Hippocampal formation (tissue), 2 donors: ENCODE data around the gene YJU2.
"Not testable (repeated sequence)": the region's sequence is repeated elsewhere in the genome, so short reads cannot be mapped to it uniquely, and the experiment has no call there.

Source experiments
- DNase-seq, 2 donors: peaks; one replicate each; lab custom pipeline; 2025; lab: John Stamatoyannopoulos, UW

YJU2 gene

GRCh38 chr19:4228765-4229178, 18.1 kb upstream of the YJU2 start:
- no peak for DNase-seq

GRCh38 chr19:4229179-4229931, 17.5 kb upstream of the YJU2 start, which contains the start of gene EBI3:
EBI3 (plus strand) TSS chr19:4229523; CDS start chr19:4229551, 28 bp downstream.
- DNase-seq: peak in 1 of 2 donors; percentile 14

DNA sequence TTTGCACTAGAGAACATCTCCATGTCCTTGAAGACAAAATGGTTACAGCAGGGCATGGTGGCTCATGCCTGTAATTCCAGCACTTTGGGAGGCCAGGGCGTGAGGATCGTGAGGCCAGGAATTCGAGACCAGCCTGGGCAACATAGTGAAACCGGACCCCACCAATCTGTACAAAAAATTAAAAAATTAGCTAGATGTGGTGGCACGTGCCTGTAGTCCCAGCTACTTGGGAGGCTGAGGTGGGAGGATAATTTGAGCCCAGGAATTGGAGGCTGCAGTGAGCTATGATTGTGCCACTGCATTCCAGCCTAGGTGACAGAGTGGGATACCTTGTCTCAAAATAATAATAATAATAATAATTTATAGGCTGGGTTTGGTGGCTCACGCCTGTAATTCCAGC, 16.6 kb upstream of the YJU2 start:
- DNase-seq: not testable (repeated sequence)

GRCh38 chr19:4231521-4231920, 15.4 kb upstream of the YJU2 start:
- DNase-seq: not testable (repeated sequence)

- not testable (repeated sequence) for DNase-seq
Measured at GRCh38 chr19:4232139-4232538, 14.7 kb upstream of the YJU2 start.

DNA sequence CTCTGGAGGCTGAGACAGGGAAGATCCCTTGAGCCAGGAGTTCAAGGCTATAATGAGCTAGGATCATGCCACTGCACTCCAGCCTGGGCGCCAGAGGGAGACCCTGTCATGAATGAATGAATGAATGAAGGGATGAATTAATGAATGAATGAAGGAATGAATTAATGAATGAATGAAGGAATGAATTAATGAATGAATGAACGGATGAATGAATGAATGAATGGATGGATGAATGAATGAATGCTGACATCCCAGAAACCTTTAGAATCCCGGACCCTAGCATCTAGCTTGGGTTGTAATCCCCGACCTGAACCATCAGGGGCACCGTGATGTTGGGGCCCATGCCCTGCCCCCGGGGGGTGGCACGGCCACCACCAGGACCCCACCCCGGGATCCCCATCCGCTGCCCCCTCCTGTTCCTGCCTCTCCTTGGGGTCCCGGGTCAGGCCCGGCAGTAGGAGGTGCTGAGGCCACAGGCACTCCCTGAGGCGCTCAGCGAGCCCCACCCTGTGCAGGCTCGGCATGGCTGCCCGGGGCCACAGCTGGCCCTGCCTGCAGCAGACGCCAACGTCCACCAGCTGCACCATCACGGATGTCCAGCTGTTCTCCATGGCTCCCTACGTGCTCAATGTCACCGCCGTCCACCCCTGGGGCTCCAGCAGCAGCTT, 14.1 kb upstream of the YJU2 start:
- DNase-seq: no peak

DNA sequence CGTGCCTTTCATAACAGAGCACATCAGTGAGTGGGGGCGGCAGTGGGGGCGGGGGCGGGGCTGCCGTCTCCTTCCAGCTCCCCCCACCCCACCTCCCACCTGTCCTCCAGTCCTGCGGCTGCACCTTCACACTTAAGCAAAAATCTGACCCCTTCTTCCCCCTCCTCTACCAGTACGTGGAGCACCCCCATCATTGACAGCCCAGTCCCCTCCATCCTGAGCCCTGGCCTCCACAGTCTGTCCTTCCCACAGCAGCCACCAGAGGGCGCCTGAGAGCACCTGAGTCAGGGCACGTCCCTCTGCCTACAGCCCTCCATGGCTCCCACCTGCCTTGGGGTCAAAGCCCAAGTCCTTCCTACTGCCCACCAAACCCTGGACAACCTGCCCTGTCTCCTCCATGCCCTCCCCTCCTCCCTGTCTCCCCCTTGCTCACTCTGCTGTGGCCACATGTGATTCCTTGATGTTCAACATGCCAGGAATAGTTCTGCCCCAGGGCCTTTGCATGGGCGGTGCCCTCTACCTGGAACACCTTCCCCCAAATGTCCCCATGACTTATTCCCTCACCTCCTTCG, 13.5 kb upstream of the YJU2 start:
- peak in 1 of 2 donors; percentile 14 for DNase-seq

- no peak for DNase-seq
Measured at GRCh38 chr19:4234142-4234861, 12.6 kb upstream of the YJU2 start.

- no peak for DNase-seq
Measured at GRCh38 chr19:4234862-4235201, 12.0 kb upstream of the YJU2 start.

GRCh38 chr19:4237510-4237909, 9.4 kb upstream of the YJU2 start:
- DNase-seq: not testable (repeated sequence)

- DNase-seq: no peak
Measured at GRCh38 chr19:4238831-4239230, 8.0 kb upstream of the YJU2 start.

DNA sequence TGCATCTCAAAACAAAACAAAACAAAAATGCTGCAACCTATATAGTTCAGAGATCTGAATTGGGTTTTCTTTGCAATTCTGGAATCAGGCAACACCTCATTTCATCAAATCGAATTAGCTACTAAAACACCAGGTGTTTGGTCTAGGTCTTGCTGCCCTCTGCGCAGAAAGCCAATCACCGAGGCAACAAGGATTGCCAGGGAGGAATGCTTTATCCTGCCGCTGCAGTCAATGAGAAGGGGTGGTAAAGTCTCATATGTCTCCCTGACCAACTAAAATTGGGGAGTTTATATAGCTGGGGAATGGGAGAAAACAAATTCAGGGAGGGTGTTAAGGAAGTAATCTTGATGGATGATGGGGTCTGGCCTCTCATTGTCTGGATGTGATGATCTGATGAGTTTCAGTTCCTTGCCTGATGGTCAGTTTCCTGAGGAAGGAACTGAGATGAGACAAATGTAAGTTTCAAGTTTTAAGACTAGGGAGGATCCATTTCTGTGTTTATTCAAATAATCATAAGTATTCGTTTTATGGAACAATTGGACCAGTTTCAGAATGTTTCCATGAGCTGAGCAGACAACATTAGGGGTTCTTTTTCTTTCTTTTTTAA, 5.0 kb upstream of the YJU2 start:
- DNase-seq: no peak

- not testable (repeated sequence) for DNase-seq
Measured at GRCh38 chr19:4245938-4246337, 942 bp upstream of the YJU2 start.

DNA sequence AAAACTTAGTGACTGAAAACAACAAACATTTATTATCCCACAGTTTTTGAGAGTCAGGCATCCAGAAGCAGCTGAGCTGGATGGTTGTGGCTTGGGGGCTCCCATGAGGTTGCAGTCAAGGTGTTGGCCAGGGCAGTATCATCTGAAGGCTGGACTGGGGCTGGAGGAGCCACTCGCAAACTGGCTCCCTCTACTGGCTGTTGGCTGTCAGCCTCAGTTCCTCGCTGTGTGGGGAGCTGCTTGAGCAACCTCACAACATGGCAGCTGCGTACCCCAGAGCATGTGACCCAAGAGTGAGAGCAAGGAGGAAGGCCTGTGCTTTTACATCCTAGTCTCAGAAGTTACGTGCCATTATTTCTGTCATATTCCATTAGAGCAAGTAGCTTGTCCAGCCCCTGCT, 9.7 kb downstream of the YJU2 start:
- DNase-seq: no peak

GRCh38 chr19:4257025-4257424, 10.1 kb downstream of the YJU2 start:
- no peak for DNase-seq

DNA sequence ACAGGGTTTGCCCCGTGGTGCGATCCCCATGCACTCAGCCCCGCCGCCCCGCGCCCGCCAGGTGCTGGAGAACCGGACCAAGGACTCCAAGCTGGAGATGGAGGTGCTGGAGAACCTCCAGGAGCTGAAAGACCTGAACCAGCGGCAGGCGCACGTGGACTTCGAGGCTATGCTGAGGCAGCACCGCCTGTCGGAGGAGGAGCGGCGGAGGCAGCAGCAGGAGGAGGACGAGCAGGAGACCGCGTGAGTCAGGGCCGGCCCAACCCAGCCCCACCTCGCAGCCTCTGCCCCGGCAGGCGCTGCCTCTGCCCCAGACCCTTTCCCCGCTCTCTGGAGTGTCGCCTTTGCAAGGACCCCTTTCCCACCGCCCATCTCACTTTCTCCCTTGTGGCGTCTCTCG, 11.3 kb downstream of the YJU2 start:
- DNase-seq: no peak

DNA sequence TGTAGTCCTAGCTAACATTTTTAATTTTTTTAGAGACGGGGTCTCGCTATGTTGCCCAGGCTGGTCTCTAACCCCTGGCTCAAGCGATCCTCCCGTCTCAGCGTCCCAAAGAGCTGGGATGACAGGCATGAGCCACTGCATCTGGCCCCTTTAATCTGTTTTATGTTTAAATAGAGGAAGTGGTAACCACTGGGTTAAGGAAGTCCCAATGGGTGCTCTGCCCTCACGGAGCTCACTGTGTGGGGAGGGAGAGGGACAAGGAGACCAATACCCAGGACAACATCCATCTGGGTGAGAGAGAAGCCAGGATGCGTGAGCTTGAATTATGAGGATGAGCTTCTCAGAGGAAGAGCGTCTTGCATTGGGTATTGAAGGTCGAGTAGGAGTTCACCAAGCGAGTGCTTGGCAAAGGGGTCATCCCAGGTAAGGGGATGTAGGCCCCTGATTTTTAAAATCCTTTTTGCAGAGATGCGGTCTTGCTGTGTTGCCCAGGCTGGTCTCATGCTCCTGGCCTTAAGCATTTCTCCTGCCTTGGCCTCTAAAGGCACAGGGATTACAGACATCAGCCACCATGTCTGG, 13.8 kb downstream of the YJU2 start:
- no peak for DNase-seq

DNA sequence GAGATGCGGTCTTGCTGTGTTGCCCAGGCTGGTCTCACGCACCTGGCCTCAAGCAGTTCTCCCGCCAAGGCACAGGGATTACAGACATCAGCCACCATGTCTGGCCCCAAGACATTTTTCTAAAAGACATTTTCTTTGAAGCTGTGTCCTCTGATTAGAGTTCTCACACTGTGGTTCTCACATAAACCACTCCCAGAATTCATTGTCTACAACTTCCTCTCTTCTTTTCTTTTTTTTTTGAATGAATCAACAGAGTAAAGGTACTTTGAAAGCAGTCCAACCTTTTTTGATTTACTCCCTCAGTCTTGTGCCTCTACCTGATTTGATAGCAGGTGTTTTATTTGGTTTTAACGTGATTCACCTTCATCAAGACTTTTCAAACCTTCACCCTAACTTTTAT, 17.9 kb downstream of the YJU2 start:
- DNase-seq: no peak

- no peak for DNase-seq
Measured at GRCh38 chr19:4266253-4267000, 19.5 kb downstream of the YJU2 start.

DNA sequence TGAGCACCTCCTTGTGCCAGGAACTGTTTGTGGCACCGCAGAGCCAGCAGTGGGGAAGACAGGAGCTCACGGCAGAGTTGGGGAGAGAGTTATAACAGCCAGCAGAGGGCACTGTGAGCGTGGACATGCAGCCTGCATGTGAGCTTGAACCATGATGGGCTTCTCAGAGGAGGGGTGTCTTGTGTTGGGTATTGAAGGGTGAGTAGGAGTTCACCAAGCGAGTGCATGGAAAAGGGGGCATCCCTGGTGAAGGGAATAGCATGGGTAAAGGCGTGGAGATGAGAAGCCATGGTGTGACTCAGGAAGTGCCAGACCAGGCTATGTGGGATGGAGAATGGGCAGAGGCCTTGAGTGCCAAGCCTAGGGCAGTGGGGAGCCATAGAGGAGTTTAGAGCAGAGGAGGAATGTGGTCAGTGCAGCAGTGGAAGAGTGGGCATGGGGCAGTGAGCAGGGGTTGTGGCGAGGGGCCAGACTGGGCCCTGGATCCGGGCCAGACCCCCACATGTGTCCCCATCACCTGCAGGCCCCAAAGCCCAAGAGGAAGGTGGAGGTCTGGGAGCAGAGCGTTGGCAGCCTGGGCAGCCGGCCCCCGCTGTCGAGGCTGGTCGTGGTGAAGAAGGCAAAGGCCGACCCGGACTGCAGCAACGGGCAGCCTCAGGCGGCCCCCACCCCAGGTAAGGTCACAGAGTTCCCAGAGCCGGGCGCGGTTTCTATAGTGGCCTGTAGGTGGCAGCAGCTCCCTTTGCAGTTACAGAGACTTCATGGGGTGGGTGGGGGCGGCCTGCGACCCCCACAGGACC, 20.4 kb downstream of the YJU2 start:
- DNase-seq: no peak
